SK-N-SH treated with all-trans-retinoic acid at 6 μM for 48 hours (cell line): ENCODE results near the gene AMZ1.

ENCODE experiments used
- ATAC-seq: fragments of 200-7000 bp; cut with Tn5 transposase; 3 replicates; pipeline ENCODE4 v1.9.1; 2020; ENCODE audit warnings: mild to moderate bottlenecking, moderate library complexity
- ARNTL ChIP-seq: fragments of 450-650 bp; formaldehyde crosslinking; IDR thresholded peaks from 2 replicates; pipeline ENCODE4 v1.5.0; 2020; ENCODE audit warnings: low read depth, mild to moderate bottlenecking, moderate library complexity, borderline replicate concordance
- BACH2 ChIP-seq: fragments of 250-450 bp; sonication (Bioruptor Pico); IDR thresholded peaks from 2 replicates; pipeline ENCODE4 v1.9.0; 2021; ENCODE audit warnings: mild to moderate bottlenecking, borderline replicate concordance
- CREB5 ChIP-seq: fragments of 250-450 bp; sonication (Bioruptor Pico); IDR thresholded peaks from 2 replicates; pipeline ENCODE4 v1.5.1; 2020; ENCODE audit warnings: low read depth, mild to moderate bottlenecking, moderate library complexity
- CSDC2 ChIP-seq: fragments of 250-450 bp; sonication (Bioruptor Pico); IDR thresholded peaks from 2 replicates; pipeline ENCODE4 v1.5.0; 2020; ENCODE audit warnings: mild to moderate bottlenecking, moderate library complexity
- CSRNP3 ChIP-seq: fragments of 250-450 bp; sonication (Bioruptor Pico); IDR thresholded peaks from 2 replicates; pipeline ENCODE4 v1.5.1; 2021; ENCODE audit warnings: mild to moderate bottlenecking, moderate library complexity
- ESRRG ChIP-seq: fragments of 250-450 bp; sonication (Bioruptor Pico); IDR thresholded peaks from 2 replicates; pipeline ENCODE4 v1.6.1; 2021; ENCODE audit warnings: mild to moderate bottlenecking
- GLIS3 ChIP-seq: fragments of 250-450 bp; sonication (Bioruptor Pico); IDR thresholded peaks from 2 replicates; pipeline ENCODE4 v1.5.0; 2020; ENCODE audit warnings: mild to moderate bottlenecking, moderate library complexity
- ISL1 ChIP-seq: fragments of 250-450 bp; sonication (Bioruptor Pico); IDR thresholded peaks from 2 replicates; pipeline ENCODE4 v2.1.2; 2022; ENCODE audit warnings: mild to moderate bottlenecking, moderate library complexity
- OSR1 ChIP-seq: fragments of 250-450 bp; sonication (Bioruptor Pico); IDR thresholded peaks from 2 replicates; pipeline ENCODE4 v1.8.0; 2022; ENCODE audit warnings: moderate library complexity, mild to moderate bottlenecking, inconsistent platforms
- POU6F1 ChIP-seq: fragments of 250-450 bp; sonication (Bioruptor Pico); IDR thresholded peaks from 2 replicates; pipeline ENCODE4 v1.8.0; 2021; ENCODE audit warnings: low read depth, mild to moderate bottlenecking, moderate library complexity, borderline replicate concordance
- PPARA ChIP-seq: fragments of 250-450 bp; sonication (Bioruptor Pico); IDR thresholded peaks from 2 replicates; pipeline ENCODE4 v1.5.0; 2020; ENCODE audit warnings: mild to moderate bottlenecking, borderline replicate concordance
- RARB ChIP-seq: fragments of 250-450 bp; sonication (Bioruptor Pico); IDR thresholded peaks from 2 replicates; pipeline ENCODE4 v1.8.0; 2021; ENCODE audit warnings: mild to moderate bottlenecking, moderate library complexity
- SNAI2 ChIP-seq: fragments of 250-450 bp; sonication (Bioruptor Pico); IDR thresholded peaks from 2 replicates; pipeline ENCODE4 v1.5.0; 2020; ENCODE audit warnings: mild to moderate bottlenecking, moderate library complexity
- TCF4 ChIP-seq: fragments of 250-450 bp; sonication (Bioruptor Pico); IDR thresholded peaks from 2 replicates; pipeline ENCODE4 v1.8.0; 2021; ENCODE audit warnings: mild to moderate bottlenecking, moderate library complexity, borderline replicate concordance
- TOX ChIP-seq: fragments of 250-450 bp; sonication (Bioruptor Pico); IDR thresholded peaks from 2 replicates; pipeline ENCODE4 v1.8.0; 2021; ENCODE audit warnings: mild to moderate bottlenecking, moderate library complexity, borderline replicate concordance
- ZC3H10 ChIP-seq: fragments of 250-450 bp; sonication (Bioruptor Pico); IDR thresholded peaks from 2 replicates; pipeline ENCODE4 v1.5.1; 2021; ENCODE audit warnings: mild to moderate bottlenecking, moderate library complexity
- ZFP3 ChIP-seq: fragments of 250-450 bp; sonication (Bioruptor Pico); IDR thresholded peaks from 2 replicates; pipeline ENCODE4 v1.5.0; 2020; ENCODE audit warnings: mild to moderate bottlenecking, moderate library complexity
- ZNF565 ChIP-seq: fragments of 450-650 bp; formaldehyde crosslinking; conservative IDR thresholded peaks from 2 replicates; pipeline ENCODE4 v1.5.0; 2020; ENCODE audit warnings: low read depth, mild to moderate bottlenecking, moderate library complexity
- ZNF70 ChIP-seq: fragments of 450-650 bp; formaldehyde crosslinking; IDR thresholded peaks from 2 replicates; pipeline ENCODE4 v1.5.0; 2020; ENCODE audit warnings: mild to moderate bottlenecking, moderate library complexity
- ZNF8 ChIP-seq: fragments of 450-650 bp; formaldehyde crosslinking; IDR thresholded peaks from 2 replicates; pipeline ENCODE4 v1.5.0; 2020; ENCODE audit warnings: mild to moderate bottlenecking, moderate library complexity
- TF ChIP-seq, protein P1 (sequence below): fragments of 250-450 bp; sonication (Bioruptor Pico); IDR thresholded peaks from 2 replicates; pipeline ENCODE4 v1.8.0; 2020; ENCODE audit warnings: mild to moderate bottlenecking, moderate library complexity, borderline replicate concordance

Gene AMZ1

DNA sequence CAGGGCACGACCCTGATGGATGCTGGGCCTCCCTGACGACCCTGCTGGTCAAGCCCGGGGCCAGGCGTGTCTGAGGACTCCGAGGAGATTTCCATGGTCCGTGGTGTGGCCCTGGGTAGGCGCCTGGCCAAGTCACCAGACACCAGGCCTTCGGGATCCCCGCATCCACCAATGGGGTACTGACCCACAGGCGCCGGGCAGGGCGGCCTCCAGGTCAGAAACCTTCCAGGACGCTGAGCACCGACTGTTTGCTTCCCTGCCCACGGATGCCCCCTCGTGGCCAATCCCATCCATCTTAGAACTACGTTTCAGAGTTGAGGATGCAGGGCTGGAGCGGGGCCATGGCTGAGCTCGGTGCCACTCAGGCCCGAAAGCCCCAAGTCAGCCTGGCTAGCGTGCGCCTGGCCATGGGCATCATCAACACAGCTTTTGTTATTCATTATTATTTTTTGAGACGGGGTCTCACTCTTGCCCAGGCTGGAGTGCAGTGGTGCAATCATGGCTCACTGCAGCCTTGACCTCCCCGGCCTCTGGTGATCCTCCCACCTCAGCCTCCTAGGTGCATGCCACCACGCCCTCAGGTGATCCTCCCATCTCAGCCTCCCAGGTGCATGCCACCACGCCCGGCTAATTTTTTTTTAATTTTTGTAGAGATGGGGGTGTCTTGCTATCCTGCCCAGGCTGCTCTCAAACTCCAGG is 7.1 kb upstream of the AMZ1 start:
- ATAC-seq: peak; percentile 86

GRCh38 chr7:2681929-2682799 is 5.8 kb upstream of the AMZ1 start:
- ATAC-seq: no peak
- TF ChIP-seq ISL1 (CRISPR knock-in tag): no peak
- no peak for TF ChIP-seq GLIS3
- no peak for TF ChIP-seq BACH2 (CRISPR knock-in tag)
- no peak for TF ChIP-seq SNAI2 (CRISPR knock-in tag)
- TF ChIP-seq, protein P1, sequence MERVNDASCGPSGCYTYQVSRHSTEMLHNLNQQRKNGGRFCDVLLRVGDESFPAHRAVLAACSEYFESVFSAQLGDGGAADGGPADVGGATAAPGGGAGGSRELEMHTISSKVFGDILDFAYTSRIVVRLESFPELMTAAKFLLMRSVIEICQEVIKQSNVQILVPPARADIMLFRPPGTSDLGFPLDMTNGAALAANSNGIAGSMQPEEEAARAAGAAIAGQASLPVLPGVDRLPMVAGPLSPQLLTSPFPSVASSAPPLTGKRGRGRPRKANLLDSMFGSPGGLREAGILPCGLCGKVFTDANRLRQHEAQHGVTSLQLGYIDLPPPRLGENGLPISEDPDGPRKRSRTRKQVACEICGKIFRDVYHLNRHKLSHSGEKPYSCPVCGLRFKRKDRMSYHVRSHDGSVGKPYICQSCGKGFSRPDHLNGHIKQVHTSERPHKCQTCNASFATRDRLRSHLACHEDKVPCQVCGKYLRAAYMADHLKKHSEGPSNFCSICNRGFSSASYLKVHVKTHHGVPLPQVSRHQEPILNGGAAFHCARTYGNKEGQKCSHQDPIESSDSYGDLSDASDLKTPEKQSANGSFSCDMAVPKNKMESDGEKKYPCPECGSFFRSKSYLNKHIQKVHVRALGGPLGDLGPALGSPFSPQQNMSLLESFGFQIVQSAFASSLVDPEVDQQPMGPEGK (CRISPR knock-in tag): no peak
- no peak for TF ChIP-seq POU6F1 (CRISPR knock-in tag)
- no peak for TF ChIP-seq TCF4 (CRISPR knock-in tag)
- TF ChIP-seq ZNF8 (CRISPR knock-in tag): no peak
- TF ChIP-seq ESRRG (CRISPR knock-in tag): no peak
- TF ChIP-seq ZFP3: no peak
- TF ChIP-seq ARNTL: no peak
- no peak for TF ChIP-seq OSR1 (CRISPR knock-in tag)
- no peak for TF ChIP-seq CSRNP3 (CRISPR knock-in tag)
- no peak for TF ChIP-seq PPARA (CRISPR knock-in tag)
- TF ChIP-seq ZNF70 (CRISPR knock-in tag): no peak
- no peak for TF ChIP-seq CREB5
- TF ChIP-seq TOX (CRISPR knock-in tag): no peak
- no peak for TF ChIP-seq RARB

More for the DNA sequence above, 7.1 kb upstream of the AMZ1 start:
- TF ChIP-seq SNAI2 (CRISPR knock-in tag) (no peak), CSDC2 (CRISPR knock-in tag) (no peak), TOX (CRISPR knock-in tag) (no peak), TCF4 (CRISPR knock-in tag) (no peak), ZFP3 (no peak), PPARA (CRISPR knock-in tag) (no peak), CREB5 (no peak), ZNF8 (CRISPR knock-in tag) (no peak), ZNF565 (CRISPR knock-in tag) (no peak), BACH2 (CRISPR knock-in tag) (no peak), ZC3H10 (no peak), OSR1 (CRISPR knock-in tag) (no peak), POU6F1 (CRISPR knock-in tag) (no peak), GLIS3 (no peak)
- TF ChIP-seq, protein P1 (CRISPR knock-in tag): no peak
